ENCODE results near the gene GNAI3.

GNAI3 gene

DNA sequence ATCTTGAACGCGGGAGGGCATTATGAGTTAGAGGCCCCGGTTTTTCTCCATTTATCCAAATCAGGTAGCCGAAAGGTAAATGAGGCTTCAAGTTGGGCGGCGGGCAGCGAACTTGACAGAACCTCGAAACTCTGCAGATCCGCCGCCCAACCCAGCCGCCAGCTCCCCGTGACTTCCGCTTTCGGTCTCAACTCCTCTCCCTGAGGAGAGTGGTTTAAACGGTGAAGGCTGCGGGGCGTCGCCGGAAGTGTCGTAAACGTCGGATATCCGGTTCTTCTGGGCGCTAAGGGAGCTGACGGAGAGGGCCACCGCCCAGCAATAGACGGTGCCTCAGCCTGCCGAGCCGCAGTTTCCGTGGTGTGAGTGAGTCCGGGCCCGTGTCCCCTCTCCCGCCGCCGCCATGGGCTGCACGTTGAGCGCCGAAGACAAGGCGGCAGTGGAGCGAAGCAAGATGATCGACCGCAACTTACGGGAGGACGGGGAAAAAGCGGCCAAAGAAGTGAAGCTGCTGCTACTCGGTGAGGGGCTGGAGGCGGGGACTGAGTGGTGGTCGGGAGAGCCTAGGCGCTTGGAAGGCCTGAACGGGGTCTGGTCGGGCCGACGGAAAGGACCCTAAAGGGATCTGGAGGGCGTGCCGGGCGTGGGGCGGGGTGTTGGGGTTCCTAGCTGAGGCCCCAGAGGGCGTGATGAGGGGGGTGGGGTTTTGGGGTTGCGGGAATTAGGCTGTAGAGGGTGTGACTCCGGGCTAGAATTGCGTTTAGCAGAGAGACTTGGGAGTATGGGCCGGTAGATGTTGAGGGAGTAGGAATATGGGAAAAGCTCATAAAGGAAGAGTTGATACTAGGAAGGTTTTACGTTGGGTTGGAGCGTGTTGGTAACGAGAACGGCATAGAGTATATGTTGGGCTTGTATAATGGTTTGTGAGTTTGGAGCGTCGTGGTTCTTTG is at the start of gene GNAI3:
TSS of gene GNAI3 (plus strand) at position 295 of the 947 bp plus-strand sequence. CDS start at position 401, 106 bp downstream.
- peak; percentile 90 to 91 for DNase-seq (ENCODE audit: low read depth in 2 of 2)

DNA sequence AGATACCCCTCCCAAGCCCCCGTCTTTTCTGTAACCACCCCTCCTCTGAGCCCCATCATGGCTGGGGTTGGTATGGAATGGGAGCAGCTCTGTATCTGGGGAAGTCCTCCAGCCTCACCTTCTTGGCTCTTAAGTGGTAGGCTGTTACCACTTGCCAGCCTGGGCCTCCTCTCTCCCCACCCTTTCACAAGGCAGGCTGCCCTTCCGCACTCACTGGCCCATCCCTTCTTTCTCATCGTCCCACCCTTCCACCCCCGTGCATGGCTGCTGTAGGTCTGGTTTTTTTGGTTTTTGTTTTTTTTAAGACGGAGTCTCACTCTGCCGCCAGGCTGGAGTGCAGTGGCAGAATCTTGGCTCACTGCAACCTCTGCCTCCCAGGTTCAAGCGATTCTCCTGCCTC is 49.3 kb upstream of the GNAI3 start:
- no peak for DNase-seq (ENCODE audit: low read depth in 2 of 2)

- DNase-seq (ENCODE audit: low read depth in 2 of 2) = peak in 1 of 2 donors; percentile 44
These were observed 48.5 kb upstream of the GNAI3 start for GRCh38 chr1:109499661-109500536.

- DNase-seq (ENCODE audit: low read depth in 2 of 2) = no peak
These were observed 47.5 kb upstream of the GNAI3 start for GRCh38 chr1:109500941-109501381.

GRCh38 chr1:109501644-109502363 is 46.6 kb upstream of the GNAI3 start:
- no peak for DNase-seq (ENCODE audit: low read depth in 2 of 2)

- no peak for DNase-seq (ENCODE audit: low read depth in 2 of 2)
These were observed 46.0 kb upstream of the GNAI3 start for GRCh38 chr1:109502364-109502851.

- DNase-seq (ENCODE audit: low read depth in 2 of 2) = no peak
These were observed 44.5 kb upstream of the GNAI3 start for GRCh38 chr1:109503935-109504334.

GRCh38 chr1:109504974-109505373 is 43.4 kb upstream of the GNAI3 start:
- no peak for DNase-seq (ENCODE audit: low read depth in 2 of 2)

DNA sequence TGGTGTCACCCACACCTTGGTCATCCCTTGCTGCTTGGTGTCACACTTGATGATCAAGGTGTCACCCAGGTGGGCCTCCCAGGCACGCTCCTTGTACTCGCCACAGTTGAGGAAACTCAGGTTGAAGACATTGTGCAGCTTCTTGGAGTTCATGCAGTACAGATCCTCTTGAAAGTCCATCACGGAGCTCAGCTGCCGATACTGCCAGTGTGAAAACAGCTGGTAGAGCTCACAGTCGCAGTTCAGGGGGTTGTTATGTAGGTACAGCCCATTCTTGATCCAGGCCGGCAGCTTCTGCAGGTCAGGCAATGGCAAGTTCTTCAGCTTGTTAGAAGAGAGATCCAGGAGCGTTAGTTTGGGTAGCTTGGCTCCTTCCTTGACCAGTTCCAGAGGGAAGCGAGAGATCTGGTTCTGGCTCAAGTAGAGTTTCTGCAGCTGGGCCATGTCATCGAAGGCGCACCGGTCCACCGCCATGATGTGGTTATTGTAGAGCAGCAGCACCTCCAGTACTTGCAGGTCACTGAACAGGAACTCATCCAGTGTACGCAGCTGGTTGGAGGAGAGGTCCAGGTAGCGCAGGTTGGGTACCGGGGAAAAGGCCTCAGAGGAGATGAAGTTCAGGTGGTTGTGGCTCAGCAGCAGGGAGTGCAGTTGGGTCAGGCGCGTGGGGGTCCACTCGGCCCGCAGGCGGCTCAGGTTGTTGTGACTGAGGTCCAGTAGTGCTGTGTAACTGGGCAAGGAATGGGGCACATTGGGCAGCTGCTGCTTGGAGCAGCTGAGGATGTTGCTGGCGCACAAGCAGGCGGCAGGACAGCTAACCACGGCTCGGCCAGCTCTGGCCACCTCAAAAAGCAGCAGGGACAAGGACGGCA is 40.2 kb upstream of the GNAI3 start:
- DNase-seq (ENCODE audit: low read depth in 2 of 2) = no peak

DNA sequence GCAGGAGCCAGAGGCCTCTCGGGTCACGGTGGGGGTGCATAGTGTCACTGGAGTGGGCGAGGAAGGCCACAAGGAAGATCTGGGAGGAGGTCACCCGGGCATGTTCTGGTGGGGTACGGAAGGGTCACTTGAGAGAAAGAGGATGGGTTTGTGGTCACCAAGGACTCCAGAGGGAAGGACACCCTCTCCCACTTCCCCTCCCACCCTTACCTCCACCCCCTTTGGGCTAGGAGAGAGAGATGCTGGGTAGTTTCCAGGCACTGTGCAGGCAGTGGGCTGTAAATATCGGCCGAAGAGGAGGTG is 39.6 kb upstream of the GNAI3 start:
- no peak for DNase-seq (ENCODE audit: low read depth in 2 of 2)

- peak in 1 of 2 donors; percentile 40 for DNase-seq (ENCODE audit: low read depth in 2 of 2)
These were observed 39.0 kb upstream of the GNAI3 start, which contains the start of gene AMIGO1 for GRCh38 chr1:109509176-109510134. Gene AMIGO1, minus strand, starts transcription at chr1:109509727. Its CDS starts 815 bp downstream, at chr1:109508912.

- no peak for DNase-seq (ENCODE audit: low read depth in 2 of 2)
These were observed 35.2 kb upstream of the GNAI3 start for GRCh38 chr1:109513110-109513710.

GRCh38 chr1:109514846-109515245 is 33.6 kb upstream of the GNAI3 start:
- no peak for DNase-seq (ENCODE audit: low read depth in 2 of 2)

DNA sequence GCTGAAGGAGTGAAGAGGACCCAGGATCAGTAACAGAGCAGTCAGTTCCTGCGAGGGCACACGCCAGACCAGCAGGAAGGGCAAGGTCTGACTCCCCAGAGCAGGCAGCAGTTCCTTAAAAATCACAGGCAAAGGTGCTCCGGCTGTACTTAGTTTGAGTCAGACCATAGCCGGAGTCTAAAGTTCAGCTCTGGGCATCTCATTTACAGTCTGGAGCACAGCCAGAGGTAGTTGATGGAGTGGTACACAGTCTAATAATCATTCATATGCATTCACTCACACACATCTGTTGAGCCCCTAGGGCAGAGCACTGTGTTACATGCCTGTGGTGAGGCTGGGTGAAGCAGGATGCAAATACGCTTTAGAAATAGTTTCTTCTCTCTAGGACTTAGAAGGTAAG is 31.5 kb upstream of the GNAI3 start:
- no peak for DNase-seq (ENCODE audit: low read depth in 2 of 2)

GRCh38 chr1:109517337-109517736 is 31.1 kb upstream of the GNAI3 start:
- DNase-seq (ENCODE audit: low read depth in 2 of 2) = no peak

DNA sequence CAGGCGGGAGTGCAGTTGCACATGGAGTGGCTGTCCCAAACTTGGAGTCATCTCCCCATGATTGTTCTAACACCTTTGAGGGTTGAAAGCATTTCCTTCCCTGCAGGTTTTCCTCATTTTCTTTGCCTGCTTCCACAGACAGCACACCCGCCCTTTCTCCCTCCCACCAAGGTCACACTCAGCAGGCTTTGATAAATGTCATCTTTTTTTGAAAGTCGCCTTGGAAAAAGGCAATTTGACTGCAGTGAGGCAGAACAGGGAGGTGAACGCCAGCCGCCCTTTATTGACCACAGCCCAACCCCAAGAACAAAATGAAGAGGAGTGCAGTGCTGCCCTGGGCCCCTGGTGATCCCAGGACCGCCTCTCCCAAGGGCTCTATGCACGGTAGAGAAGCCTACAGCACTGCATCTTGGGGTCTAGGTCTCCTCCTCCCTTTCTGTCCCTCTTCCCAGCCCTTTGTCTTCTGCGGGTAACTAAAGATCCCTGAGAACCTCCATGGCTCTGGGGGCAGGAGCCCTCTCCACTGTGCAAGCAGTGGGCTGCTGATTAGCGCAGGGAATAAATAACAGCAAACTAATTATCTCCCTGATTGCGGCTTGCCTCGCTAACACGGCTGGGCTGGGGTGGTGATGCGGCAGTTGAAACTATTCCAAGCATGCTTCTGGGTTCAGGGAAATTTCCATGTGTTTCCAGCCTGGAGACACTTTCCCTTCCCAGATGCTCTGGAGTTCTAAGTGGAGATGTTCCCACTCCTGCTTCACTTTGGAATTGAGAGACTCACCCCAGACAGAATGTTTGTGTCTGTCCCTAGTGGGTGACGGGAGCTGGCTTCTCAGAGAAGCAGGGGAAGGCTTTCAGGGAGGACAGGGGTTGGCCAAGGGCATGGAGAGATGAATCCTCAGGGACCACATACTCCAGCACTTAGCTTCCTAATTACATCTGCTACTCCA is 27.1 kb upstream of the GNAI3 start:
- DNase-seq (ENCODE audit: low read depth in 2 of 2) = no peak

DNA sequence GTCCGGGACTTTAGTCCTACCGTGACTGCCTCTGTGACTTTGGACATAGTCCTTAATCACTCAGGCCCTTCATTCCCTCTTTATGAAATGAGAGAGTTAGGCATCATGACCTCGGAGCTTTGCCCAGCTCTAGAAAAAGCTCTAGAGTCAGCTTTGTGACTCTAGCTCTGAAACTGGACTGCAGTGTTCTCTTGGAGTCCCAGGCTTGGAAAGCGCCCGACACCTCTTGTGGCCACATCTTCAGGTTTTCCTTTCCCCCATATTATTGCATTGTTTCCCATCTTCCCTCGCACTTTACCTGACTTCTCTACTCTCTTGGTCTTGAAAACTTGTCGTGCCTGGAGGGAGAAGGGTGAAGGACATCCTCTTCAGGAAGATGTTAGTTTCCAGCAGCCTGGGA is 26.4 kb upstream of the GNAI3 start:
- DNase-seq (ENCODE audit: low read depth in 2 of 2) = no peak

GRCh38 chr1:109523706-109524105 is 24.7 kb upstream of the GNAI3 start:
- no peak for DNase-seq (ENCODE audit: low read depth in 2 of 2)

Measured in stimulated activated CD4-positive, alpha-beta T cell treated with anti-CD3 and anti-CD28 coated beads, Interleukin-15, amount 100 ng/mL, for 48 hours (primary cell).